HG02981 (cell line): ENCODE data around the gene UBIAD1.

Experiments used
- ATAC-seq: cut with Tn5 transposase; IDR thresholded peaks from one replicate; pipeline ENCODE4 v1.9.1; 2021; ENCODE audit warnings: mild to moderate bottlenecking, moderate library complexity; ENCODE audit not compliant: unreplicated experiment

UBIAD1 gene

DNA sequence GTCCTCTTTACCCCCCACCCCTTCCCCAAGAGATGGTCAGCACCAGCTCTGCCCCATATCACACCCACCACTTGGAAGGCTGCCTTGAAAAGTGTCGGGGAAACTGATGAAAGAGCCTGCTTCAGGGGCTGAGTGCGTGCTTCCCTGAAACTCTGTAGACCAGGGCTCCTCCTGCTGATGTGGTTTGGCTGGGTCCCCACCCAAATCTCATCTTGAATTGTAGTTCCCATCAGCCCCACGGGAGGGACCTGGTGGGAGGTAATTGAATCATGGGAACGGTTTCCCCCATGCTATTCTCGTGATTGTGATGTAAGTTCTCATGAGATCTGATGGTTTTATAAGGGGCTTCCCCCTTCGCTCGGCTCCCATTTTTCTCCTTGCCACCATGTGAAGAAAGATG lies 36.4 kb downstream of the UBIAD1 start:
- ATAC-seq: no peak

DNA sequence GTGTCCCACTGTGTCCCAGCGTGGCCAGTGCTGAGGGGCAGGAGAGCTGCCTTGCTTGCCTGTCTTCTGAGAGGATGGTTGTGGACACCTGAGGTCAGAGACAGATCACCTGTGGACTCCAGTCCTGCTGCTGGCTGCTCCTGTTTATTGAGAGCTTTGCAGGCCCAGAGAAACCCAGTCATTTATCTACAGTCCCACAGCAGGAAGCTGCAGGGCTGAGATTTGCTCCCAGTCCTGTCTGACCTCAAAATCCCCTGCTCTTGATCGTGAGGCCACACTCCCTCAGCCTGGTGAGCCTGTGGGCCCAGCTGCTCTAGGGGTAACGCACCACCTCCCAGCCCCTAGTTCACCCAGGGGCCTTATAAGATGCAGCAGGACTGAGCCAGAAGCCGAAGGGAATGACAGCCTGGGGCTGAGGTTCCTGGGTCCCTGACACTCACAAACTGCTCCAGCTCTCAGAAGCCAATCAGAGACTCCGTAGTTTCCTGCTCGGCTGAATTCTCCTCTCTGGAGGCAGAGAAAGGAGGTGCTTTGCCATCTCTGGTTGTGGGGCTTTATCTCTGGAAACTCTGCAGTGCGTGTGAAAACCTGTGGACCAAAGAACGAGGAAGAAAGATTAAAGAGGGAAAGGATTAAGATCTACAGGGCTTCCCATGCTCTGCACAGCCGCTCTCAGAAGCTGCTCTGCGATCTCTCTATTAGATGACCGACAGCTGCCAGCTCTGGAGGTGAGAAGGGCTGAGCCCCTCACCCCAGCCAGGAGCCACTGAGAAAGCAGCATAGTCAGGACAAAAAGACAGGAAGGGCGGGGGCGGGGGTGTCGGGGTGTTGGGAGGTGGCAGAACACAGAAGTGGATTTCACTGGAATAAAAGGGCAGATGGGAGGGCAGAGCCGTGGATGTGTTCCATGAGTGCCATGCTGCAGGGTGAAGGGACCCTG lies 39.1 kb downstream of the UBIAD1 start:
- no peak for ATAC-seq

DNA sequence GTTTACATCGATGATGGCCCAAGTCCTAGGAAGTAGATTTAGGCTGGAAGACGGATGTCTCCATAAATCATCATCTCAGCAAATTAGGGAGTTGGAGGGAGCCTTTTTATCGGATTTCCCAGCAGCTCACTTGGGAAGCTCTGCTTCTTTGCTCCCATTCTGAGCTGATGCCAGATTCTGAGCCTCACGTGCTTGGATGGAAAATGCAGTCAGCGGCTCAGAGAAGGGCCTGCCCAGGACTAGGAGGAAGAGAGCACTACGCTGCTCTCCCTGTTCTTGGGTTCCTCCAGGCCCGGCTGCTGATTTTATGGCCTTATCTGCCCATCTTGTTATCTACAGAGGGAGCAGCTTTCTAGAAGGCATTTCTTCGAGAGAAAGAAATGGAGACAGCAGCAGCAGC lies 42.0 kb downstream of the UBIAD1 start:
- no peak for ATAC-seq

- no peak for ATAC-seq
Observed at GRCh38 chr1:11316701-11317100, 43.7 kb downstream of the UBIAD1 start.

GRCh38 chr1:11318982-11319381 lies 46.0 kb downstream of the UBIAD1 start:
- ATAC-seq: no peak

DNA sequence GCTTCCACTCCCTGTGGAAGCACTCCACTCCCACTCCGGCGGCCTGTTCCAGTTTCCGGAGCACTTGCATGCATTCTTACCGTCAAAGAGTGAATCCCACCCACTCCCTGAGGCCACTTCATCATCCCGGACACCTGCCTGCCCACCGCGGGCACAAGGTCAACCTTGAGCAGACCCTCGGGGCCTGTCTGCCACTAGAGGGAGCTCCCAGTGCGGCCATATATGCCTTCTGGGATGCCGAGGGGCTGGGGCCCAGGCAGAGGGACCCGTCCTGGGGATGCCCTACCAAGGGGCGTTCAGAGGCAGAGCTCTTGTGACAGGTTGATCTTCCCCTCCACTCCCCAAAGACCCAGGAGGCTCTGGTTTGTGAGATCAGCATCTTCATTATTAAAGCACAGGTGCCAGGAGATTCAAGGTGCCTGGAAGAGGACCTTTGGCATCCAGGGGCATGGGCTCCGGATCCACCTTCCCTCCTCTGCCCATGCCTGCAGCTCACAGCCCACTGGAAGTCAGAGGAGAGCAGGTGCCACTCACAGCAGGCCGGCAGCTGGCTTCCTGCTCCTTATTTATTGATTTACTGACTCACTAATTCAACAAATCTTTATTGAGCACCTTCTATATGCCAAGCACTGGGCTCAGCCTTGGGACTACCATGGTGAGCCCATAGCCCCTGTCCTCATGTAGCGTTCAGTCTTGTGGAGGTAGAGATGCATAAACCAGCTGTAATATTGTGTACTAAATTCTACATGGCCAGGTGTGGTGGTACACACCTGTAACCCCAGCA lies 47.3 kb downstream of the UBIAD1 start:
- no peak for ATAC-seq

- no peak for ATAC-seq
Observed at GRCh38 chr1:11321656-11322491, 48.9 kb downstream of the UBIAD1 start.

- no peak for ATAC-seq
Observed at GRCh38 chr1:11324567-11325165, 51.7 kb downstream of the UBIAD1 start.

DNA sequence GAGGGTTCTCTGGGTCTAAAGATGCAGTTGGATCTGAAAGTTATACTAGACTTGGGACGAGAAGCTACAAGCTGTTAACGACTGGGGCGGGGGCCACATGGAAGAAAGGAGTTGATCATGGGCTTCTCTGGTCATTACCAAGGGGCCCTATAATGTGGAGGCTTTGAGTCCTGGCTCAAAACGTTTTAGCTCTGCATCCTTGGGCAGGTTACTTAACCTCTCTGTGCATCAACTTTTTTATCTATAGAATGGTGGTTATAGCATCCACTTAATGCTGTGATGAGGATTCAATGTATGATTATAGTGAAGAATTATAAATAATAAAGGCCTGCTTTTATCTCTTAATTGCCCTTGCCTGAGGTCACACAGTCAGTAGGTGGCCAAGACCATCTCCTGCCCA lies 53.1 kb downstream of the UBIAD1 start:
- no peak for ATAC-seq

- ATAC-seq: no peak
Observed at GRCh38 chr1:11328444-11328843, 55.4 kb downstream of the UBIAD1 start.

DNA sequence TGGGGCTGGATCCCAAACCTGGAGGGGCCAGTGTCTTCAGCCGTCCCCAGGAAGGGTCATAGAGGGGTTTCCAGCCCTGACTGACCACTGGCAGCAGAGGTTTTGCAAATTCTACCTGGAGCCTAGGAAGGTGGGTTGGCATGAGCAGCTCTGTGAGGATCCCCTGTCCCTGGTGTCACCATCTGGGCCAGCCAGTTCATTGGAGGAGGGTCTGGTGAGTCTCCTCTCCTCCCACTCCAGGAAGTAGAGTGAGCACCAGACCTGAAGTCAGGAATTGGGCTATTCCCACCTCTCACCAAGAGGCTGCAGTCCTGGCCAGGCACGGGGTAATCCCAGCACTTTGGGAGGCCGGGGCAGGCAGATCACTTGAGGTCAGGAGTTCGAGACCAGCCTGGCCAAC lies 57.4 kb downstream of the UBIAD1 start:
- ATAC-seq: no peak

- no peak for ATAC-seq
Observed at GRCh38 chr1:11331036-11331944, 58.3 kb downstream of the UBIAD1 start.

DNA sequence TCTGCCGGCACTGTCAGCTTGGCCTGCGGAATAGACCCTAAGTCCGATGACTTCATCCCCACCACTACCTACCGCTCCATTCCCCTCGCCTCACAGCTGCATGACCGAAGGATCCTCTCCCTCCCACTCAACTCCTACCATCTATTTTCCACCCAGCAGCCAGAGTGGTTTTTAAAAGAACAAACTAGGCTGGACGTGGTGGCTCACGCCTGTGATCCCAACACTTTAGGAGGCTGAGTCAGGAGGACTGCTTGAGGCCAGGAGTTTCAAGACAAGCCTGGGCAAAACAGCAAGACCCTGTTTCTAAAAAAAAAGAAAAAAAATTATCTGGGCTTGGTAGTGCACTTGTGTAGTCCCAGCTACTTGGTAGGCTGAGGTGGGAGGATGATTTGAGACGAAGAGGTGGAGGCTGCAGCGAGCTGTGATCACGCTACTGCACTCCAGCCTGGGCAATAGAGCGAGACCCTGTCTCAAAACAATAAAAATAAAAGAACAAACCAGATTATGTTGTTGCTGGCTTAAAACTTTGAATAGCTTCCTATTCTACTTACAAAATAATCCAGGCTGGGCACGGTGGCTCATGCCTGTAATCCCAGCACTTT lies 59.0 kb downstream of the UBIAD1 start:
- ATAC-seq: no peak

- no peak for ATAC-seq
Observed at GRCh38 chr1:11333631-11334030, 60.6 kb downstream of the UBIAD1 start.

GRCh38 chr1:11334261-11334804 lies 61.3 kb downstream of the UBIAD1 start:
- ATAC-seq: no peak

DNA sequence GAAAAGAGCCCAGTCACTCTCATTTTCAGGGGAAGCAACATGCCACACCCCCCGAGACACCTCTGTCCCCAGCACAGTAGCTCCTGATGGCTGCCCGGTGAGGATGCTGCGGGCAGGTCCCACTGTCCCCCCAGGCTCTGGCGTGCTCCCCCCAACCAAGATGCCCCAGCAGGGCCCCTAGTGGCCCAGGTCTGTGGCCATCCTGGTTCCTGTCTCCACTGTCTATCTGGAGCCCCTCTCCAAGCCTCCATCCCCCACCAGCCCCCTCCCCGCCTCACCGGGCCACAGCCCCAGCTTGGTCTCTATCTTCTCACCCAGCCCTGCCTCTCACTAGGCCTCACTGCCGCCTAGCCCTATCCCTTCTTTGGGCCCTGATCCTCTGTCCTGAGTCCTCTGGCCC lies 61.8 kb downstream of the UBIAD1 start:
- no peak for ATAC-seq

GRCh38 chr1:11335417-11336056 lies 62.5 kb downstream of the UBIAD1 start:
- ATAC-seq: peak; percentile 84

GRCh38 chr1:11337580-11338073 lies 64.6 kb downstream of the UBIAD1 start:
- no peak for ATAC-seq
